Measurements from ENCODE around the gene DDX10. TPM values are rescaled to one million over a fixed set of nuclear protein-coding genes. Genes with fewer than 3 reads are reported as not detected.
"Not testable (repeated sequence)": the region's sequence is repeated elsewhere in the genome, so short reads cannot be mapped to it uniquely, and the experiment has no call there.

The DDX10 gene
- total RNA-seq, 1 experiment from 2014 or later, result 23.3 TPM

DNA sequence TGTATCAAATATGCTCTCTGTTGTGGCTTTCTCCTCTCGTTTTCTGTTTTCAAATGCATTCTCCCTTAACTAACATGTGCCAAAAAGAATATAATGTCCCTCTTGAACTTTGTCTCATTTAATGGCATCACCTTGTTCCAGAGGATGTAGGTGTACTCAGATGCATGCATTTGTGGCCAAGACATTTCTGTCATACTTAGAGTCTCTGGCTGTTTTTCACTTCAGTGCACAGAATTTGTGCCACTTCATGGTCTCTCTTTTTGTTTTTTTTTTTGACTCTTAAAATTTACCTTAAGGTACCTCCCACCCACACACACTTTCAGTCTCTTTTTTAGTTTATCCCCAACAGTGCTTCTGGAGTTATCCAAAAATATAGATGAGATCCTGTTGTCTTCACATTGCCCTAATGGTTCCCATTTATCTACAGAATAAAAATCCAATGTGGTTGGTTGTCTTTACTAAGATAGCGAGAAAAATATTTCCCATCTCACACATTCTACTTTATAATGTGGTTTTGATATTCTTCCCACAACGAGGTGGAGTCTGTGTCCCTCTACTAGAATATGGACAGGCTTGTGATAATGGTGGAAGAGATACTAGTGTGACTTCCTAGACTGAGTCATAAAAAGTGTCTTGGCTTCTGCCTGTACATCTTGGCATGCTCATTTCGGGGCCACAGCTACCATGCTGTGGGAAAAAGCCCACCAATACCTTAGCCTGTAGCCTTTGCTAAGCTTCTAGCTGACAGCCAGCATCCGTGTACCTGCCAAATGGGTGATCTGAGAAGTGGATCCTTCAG lies 125.8 kb downstream of the DDX10 start:
- in situ Hi-C loops (cut with HindIII; ENCODE audit: low pct_unique_long_range_greater_than_20kb, low sequenced_read_pairs), result no loop called here
- no peak for DNase-seq (ENCODE audit: low read depth, low spot score)

DNA sequence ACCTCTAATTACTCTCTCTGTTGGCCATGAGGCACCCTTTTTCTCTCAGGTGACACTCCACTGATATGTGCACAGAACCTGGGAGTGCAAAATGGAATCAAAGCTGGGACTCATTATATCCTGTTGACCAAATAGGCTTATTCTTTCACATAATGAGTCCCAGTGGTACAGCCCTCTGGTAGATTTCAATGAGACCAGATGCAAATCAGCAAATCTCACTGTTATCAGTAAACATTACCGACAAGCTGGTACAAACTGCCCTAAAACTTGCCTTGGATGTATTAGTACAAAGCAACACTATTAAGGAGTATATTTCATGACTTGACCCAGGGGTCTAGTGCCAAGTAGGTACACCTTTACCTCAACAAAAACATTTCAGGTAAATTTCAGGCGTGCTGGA lies 128.3 kb downstream of the DDX10 start:
- in situ Hi-C loops (cut with HindIII; ENCODE audit: low pct_unique_long_range_greater_than_20kb, low sequenced_read_pairs), result no loop called here
- no peak for DNase-seq (ENCODE audit: low read depth, low spot score)

DNA sequence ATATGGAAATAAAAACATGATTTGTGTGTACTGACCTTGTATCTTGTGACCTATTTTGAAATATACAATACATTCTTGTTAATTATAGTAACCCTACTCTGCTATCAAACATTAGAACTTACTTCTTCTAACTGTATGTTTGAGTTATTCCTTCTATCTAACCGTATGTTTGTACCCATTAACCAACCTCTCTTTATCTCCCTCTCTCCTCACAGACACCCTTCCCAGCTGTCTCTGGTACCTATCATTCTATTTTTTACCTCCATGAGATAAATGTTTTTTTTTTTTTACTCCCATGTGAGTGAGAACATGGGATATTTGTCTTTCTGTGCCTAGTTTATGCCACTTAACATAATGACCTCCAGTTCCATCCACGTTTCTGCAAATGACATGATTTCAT lies 128.7 kb downstream of the DDX10 start:
- in situ Hi-C loops (cut with HindIII; ENCODE audit: low pct_unique_long_range_greater_than_20kb, low sequenced_read_pairs), result no loop called here
- DNase-seq (ENCODE audit: low read depth, low spot score), result no peak

DNA sequence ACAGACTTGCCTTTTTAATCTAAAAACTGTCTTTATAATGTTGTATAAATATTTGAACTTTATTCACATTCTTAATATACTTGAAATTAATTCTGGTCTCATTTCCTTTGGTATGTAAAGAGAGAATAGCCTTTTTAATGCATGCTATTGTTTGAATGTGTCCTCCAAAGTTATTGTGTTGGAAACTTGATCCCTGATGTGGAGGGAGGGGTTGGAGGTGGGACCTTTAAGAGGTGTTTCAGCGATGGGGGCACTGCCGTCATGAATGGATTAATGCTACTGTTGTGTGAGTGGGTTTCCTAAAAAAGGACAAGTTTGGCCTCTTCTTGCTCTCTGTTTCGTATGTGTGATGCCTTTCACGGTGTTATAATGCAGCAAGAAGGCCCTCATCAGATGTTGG lies 131.7 kb downstream of the DDX10 start:
- DNase-seq (ENCODE audit: low read depth, low spot score), result no peak
- in situ Hi-C loops (cut with HindIII; ENCODE audit: low pct_unique_long_range_greater_than_20kb, low sequenced_read_pairs), result no loop called here

DNA sequence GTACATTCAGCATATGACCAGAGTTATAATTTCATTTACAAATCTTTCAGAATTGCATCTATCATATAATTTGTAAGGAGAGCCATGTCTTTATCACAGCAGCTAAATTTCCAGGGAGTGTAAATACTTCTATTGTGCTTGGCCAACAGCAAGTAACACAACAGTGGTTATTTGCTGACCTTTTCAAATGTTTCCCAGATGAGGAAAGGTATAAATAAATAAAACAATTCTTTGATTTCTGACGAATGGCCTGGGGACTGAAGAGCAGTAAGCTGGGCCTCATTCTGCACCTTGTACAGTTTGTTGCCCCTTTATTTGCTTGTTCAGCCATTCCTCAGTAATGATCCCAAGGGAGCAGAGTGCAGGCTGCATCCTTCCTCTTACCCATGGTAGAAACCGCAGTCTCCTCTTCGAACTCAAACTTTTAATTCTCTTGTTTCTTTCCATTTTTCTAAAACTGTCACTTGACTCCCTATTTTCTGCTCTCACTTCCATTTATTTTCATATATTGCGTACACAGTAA lies 132.8 kb downstream of the DDX10 start:
- in situ Hi-C loops (cut with HindIII; ENCODE audit: low pct_unique_long_range_greater_than_20kb, low sequenced_read_pairs), result no loop called here
- DNase-seq (ENCODE audit: low read depth, low spot score), result no peak

DNA sequence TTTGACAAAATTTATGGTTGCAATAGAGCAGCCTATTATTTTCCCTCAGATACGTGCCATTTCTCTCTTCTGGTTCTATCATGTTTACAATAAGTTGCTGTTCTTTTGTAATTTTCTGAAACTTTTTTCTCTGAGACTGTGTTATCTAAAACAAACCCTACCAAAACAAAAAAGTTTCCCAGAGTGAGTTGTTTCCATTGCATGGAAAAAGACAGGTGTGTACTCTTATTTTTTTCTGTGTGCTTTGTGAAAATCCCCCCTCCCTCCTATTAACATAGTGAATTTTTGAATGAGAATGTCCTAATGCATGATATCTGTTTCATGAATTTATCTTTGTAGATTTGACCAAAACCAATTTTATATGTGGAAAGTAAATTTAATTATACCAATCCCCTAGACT lies 137.6 kb downstream of the DDX10 start:
- in situ Hi-C loops (cut with HindIII; ENCODE audit: low pct_unique_long_range_greater_than_20kb, low sequenced_read_pairs), result no loop called here
- no peak for DNase-seq (ENCODE audit: low read depth, low spot score)

DNA sequence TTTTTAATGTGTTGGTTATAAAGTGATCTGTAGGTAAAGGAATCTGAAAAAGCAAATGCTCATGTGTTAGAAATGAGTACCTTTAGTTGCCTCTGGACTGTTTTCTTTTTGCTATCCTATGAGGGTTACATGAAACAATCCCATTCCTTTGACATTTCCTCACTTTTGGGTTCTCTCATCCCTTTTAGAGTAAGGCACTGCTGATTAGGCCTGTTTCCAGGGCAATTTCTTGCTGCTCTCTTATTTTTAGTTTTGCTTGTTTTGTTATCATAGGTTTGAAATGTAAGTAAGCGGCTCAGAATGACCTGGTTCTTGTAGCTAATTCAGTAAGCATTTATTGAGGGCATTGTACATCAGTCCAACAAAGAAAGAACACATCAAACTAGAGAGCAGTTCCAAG lies 138.9 kb downstream of the DDX10 start:
- no peak for DNase-seq (ENCODE audit: low read depth, low spot score)
- in situ Hi-C loops (cut with HindIII; ENCODE audit: low pct_unique_long_range_greater_than_20kb, low sequenced_read_pairs), result no loop called here

DNA sequence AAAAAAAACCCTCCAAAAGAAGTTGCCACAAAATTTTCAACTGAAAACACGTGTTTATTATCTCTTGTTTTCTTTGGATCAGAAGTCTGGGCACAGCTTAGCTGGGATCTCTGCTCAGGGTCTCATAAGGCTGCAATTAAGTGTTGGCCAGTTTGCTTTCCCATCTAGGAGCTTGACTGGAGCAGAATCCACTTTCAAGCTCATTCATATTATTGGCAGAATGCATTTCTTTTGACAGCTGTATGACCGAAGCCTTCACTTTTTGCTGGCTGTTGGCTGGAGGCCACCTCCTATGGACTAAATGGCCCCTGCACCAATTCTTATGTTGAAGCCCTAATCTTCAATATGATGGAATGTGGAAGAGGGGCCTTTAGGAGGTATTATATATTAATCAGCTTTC lies 139.6 kb downstream of the DDX10 start:
- DNase-seq (ENCODE audit: low read depth, low spot score), result no peak
- in situ Hi-C loops (cut with HindIII; ENCODE audit: low pct_unique_long_range_greater_than_20kb, low sequenced_read_pairs), result no loop called here

DNA sequence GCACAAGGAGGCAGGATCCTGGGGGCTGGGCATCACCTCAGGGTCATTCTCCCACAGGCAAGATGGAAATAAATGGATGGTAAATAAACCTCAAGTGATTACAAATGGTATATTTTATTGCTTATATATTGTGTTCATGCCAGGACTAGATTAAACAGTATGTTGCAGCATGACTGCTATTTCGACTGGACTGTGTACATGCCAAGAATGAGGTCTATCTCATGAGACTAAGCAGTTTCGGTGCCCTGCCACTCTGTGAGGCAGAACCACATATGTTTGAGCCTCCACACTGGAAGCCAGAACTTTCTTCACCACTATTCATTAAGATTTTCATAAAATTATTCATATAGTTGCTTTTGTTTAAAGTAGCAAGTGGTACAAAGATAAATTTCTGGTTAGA lies 140.2 kb downstream of the DDX10 start:
- no peak for DNase-seq (ENCODE audit: low read depth, low spot score)

DNA sequence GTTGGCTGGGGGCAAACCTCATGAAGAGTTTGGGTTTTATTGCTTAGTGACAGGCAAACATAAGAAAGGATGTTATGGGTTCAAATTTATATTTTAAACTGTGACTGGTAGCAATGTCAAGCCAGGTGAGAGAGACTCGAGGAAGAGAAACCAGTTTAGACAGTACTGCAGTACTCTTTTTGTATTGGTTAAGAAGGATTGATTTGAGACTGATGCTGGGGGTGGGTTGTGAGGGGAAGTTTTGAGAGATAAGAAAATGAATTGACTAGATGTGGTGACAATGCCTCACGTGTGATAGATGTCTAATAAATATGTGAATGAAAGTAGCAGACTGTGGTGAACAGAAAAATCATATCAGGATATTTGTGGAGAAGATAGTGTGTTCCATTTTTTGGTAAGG lies 142.4 kb downstream of the DDX10 start:
- in situ Hi-C loops (cut with HindIII; ENCODE audit: low pct_unique_long_range_greater_than_20kb, low sequenced_read_pairs), result no loop called here
- DNase-seq (ENCODE audit: low read depth, low spot score), result no peak

More for the DNA sequence above, 140.2 kb downstream of the DDX10 start:
- in situ Hi-C loops (cut with HindIII; ENCODE audit: low pct_unique_long_range_greater_than_20kb, low sequenced_read_pairs), result no loop called here

DNA sequence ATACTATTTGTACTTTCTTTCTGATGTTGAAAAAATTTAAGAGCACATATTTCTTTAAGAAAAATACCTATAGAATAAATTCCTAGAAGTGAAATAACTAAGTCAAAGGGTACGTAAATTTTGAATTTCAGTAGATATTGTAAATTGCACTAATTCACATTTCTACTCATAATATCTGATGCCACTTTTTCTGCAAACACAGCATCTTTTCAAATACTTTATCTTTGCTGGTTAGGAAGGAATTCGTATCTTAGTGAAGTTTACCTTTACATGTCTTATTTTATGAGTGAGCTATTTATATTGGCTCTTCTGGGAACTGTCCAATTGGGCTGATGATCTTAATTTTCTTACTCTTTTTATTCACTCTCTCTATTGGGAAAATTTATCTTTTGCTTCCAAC lies 148.2 kb downstream of the DDX10 start:
- in situ Hi-C loops (cut with HindIII; ENCODE audit: low pct_unique_long_range_greater_than_20kb, low sequenced_read_pairs), result no loop called here
- no peak for DNase-seq (ENCODE audit: low read depth, low spot score)

DNA sequence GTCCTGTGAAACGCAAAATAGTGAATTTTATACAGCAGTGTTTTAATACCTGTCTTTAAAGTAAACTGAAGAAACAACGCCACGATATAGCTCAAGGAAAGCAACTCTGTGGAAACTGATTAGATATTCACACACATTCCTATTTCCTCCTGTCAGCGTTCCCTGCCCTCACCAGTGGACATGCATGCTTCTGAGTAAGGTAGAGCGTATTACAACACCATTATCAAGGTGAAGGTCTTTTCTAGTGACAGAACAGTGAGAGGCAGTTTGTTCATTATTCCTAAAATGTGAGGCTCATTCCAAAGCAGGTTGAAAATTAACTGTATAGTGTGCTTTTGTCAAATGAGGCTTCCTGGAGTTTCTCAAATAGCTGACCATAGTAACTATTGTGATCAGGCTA lies 153.1 kb downstream of the DDX10 start:
- in situ Hi-C loops (cut with HindIII; ENCODE audit: low pct_unique_long_range_greater_than_20kb, low sequenced_read_pairs), result no loop called here

DNA sequence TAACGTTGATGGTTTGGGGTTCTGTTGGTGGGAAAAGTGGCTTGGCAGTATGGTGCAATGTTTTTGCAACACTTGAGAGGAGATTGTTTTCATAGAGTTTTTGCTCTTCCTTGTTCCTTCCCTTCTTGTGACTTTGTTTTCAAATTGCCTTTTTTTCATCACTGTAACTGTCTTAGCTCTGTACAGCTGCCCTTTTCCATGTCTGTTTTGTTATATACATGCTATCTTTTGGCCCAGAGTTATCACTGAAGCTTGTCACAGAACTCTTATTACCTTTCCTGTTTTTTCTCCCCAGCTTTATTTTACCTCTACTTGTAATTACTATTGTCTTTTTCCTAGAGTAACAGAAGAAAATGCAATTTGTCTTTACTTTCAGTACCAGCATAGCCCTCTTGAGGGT lies 154.1 kb downstream of the DDX10 start:
- in situ Hi-C loops (cut with HindIII; ENCODE audit: low pct_unique_long_range_greater_than_20kb, low sequenced_read_pairs), result no loop called here
- no peak for DNase-seq (ENCODE audit: low read depth, low spot score)

More for the DNA sequence above, 153.1 kb downstream of the DDX10 start:
- no peak for DNase-seq (ENCODE audit: low read depth, low spot score)

DNA sequence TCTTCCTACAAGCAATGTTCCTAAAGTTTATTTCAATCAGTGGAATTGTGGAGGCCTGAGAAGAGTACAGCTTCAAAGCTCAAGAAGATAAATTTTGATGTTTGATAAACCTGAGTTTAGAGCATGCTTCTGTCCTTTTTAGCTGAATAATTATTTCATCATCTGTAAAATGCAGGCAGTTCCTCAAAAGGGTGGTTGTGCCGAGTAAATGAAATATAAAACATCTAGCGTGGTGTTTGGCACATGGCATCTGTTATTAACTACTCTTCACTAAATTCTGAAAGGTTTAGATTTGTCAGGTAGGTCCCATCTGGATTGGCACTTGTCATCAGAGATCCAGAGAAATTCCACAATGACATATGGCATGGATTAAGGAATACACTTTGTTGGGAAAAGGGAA lies 155.1 kb downstream of the DDX10 start:
- no peak for DNase-seq (ENCODE audit: low read depth, low spot score)
- in situ Hi-C loops (cut with HindIII; ENCODE audit: low pct_unique_long_range_greater_than_20kb, low sequenced_read_pairs), result no loop called here

DNA sequence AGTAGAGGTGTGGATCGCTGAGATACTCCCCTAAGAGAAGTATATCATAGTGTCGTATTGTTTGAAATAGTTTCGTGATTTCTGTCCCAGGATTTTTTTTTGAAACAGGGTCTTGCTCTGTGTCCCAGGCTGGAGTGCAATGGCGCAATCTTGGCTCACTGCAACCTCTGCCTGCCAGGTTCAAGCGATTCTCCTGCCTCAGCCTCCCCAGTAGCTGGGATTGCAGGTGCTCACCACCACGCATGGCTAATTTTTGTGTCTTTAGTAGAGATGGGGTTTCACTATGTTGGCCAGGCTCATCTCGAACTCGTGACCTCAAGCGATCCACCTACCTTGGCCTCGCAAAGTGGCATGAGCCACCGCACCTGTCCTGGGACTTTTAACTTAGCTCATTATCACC lies 159.1 kb downstream of the DDX10 start:
- in situ Hi-C loops (cut with HindIII; ENCODE audit: low pct_unique_long_range_greater_than_20kb, low sequenced_read_pairs); DNase-seq (ENCODE audit: low read depth, low spot score): not testable (repeated sequence)

DNA sequence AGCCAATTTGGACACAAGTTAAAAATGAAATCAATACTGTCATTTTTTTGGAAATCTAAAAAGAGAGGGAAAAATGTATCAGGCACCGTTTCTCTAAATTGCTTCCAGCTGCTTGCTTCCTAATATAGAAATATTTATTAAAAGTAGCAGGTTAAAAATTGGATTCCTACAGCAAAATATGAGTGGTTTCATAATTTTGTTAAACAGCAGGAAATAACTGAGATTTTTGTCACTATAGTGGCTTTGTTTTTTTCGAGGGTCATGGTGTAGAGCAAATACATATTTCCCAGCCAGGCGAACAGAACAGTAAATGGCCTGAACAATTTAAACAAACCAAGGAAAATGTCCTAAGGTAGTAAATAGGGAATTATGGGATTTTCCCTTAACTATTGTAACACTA lies 159.7 kb downstream of the DDX10 start:
- DNase-seq (ENCODE audit: low read depth, low spot score), result no peak
- in situ Hi-C loops (cut with HindIII; ENCODE audit: low pct_unique_long_range_greater_than_20kb, low sequenced_read_pairs), result no loop called here

DNA sequence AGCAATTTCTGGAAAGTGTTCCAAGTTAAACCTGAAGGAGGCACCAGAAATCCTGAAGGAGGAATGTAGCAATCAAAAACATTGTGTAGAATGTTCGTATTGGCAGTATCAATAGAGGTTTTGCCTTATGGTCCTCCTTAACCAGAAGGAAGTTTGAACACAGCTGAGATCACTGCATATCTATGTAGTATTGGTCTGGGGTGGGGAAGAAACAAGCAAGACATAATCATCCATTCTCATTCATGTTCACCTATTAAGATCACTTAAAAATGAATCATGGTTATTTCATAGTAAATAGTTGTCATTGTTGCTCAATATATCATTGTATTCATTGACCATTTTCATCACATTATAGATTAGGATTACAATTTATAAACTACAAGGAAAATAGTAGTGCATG lies 160.5 kb downstream of the DDX10 start:
- in situ Hi-C loops (cut with HindIII; ENCODE audit: low pct_unique_long_range_greater_than_20kb, low sequenced_read_pairs), result no loop called here

DNA sequence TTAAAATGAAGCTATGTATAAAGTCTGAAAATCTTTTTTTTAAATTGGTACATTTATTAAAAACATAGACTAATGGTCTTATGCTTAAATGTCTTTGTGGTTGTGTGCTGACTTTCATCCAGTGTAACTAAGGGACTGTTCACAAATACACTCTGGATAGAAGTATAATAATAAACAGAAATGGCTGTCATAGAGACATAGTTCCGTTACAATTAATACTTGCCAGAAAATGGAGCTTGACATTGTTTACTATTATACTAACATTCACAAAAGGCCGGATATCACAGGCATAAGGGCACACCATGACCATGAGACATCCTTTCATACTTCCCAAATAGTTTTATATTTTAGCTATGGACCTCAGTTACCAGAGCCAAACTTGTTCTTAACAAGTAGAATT lies 161.3 kb downstream of the DDX10 start:
- in situ Hi-C loops (cut with HindIII; ENCODE audit: low pct_unique_long_range_greater_than_20kb, low sequenced_read_pairs), result no loop called here
- DNase-seq (ENCODE audit: low read depth, low spot score), result no peak

More for the DNA sequence above, 160.5 kb downstream of the DDX10 start:
- no peak for DNase-seq (ENCODE audit: low read depth, low spot score)

DNA sequence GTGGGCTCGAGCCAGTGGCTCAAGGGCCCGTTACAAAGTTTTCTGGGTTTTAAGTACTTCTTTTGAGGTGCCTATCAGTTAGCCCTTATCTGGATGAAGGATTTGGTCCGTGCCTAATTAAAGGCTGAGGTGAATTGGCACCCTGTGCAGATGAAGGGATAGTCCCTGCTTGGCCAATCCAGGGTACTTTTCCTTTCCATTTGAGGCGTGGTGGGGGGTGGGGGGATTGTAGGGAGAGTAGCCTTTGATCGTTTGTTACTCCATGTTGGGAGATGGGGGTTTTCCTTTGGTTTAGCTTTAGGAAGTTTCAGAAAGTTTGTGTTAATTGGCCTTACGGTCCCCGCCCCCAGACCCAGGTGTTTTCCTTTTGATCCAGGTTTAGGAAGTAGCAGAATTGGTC lies 170.8 kb downstream of the DDX10 start:
- in situ Hi-C loops (cut with HindIII; ENCODE audit: low pct_unique_long_range_greater_than_20kb, low sequenced_read_pairs), result no loop called here
- DNase-seq (ENCODE audit: low read depth, low spot score), result no peak
